Trophoblast cell (in vitro differentiated cells and primary cell): ENCODE measurements around the gene NPY4R2.
"Not testable (repeated sequence)": the region's sequence is repeated elsewhere in the genome, so short reads cannot be mapped to it uniquely, and the experiment has no call there.

Experiments used
- DNase-seq, 2 donors: peaks; one replicate each; pipeline ENCODE4 v3.0.0-alpha.2; 2016
- H2AFZ ChIP-seq: 2 replicates; pipeline ENCODE4 v1.6.1; 2013; ENCODE audit warnings: low read length, moderate library complexity, mild to moderate bottlenecking; ENCODE audit not compliant: insufficient read depth, poor library complexity
- H2AK5ac ChIP-seq: 2 replicates; pipeline ENCODE4 v1.6.1; 2013; ENCODE audit warnings: mild to moderate bottlenecking, low read length
- H2BK120ac ChIP-seq: 2 replicates; pipeline ENCODE4 v1.6.1; 2013; ENCODE audit warnings: low read length, mild to moderate bottlenecking, moderate library complexity; ENCODE audit not compliant: insufficient read depth, poor library complexity
- H2BK12ac ChIP-seq: 2 replicates; pipeline ENCODE4 v1.6.1; 2013; ENCODE audit warnings: mild to moderate bottlenecking, low read length, moderate library complexity
- H2BK5ac ChIP-seq: 2 replicates; pipeline ENCODE4 v1.6.1; 2013; ENCODE audit warnings: low read length, low read depth, moderate library complexity, mild to moderate bottlenecking; ENCODE audit not compliant: poor library complexity
- H3K14ac ChIP-seq: 2 replicates; pipeline ENCODE4 v1.6.1; 2013; ENCODE audit warnings: mild to moderate bottlenecking, low read length
- H3K18ac ChIP-seq: 2 replicates; pipeline ENCODE4 v1.6.1; 2013; ENCODE audit warnings: mild to moderate bottlenecking, low read length
- H3K23ac ChIP-seq: 2 replicates; pipeline ENCODE4 v1.6.1; 2013; ENCODE audit warnings: low read length
- H3K27ac ChIP-seq: 2 replicates; pipeline ENCODE4 v1.5.1; 2013; ENCODE audit warnings: low read depth, mild to moderate bottlenecking, inconsistent platforms, low read length, moderate library complexity
- H3K27me3 ChIP-seq: 2 replicates; pipeline ENCODE4 v1.6.1; 2013; ENCODE audit warnings: inconsistent platforms, mild to moderate bottlenecking, low read length, moderate library complexity; ENCODE audit not compliant: insufficient read depth
- H3K36me3 ChIP-seq, 2 experiments: 1 replicate in 1 of 2; 2 replicates in 1 of 2; pipeline ENCODE4 v1.6.1; 2013; ENCODE audit warnings: low read length in 2 of 2, mild to moderate bottlenecking in 2 of 2, moderate library complexity in 1 of 2; ENCODE audit not compliant: insufficient read depth in 2 of 2, control insufficient read depth in 1 of 2
- H3K4ac ChIP-seq: 2 replicates; pipeline ENCODE4 v1.6.1; 2013; ENCODE audit warnings: low read depth, mild to moderate bottlenecking, low read length, moderate library complexity
- H3K4me1 ChIP-seq, 2 experiments: 1 replicate in 1 of 2; 2 replicates in 1 of 2; pipeline ENCODE4 v1.6.1; 2013; ENCODE audit warnings: low read length in 2 of 2, mild to moderate bottlenecking in 2 of 2, moderate library complexity in 1 of 2; ENCODE audit not compliant: insufficient read depth in 2 of 2, control insufficient read depth in 1 of 2
- H3K4me2 ChIP-seq: 2 replicates; pipeline ENCODE4 v1.6.1; 2013; ENCODE audit warnings: inconsistent platforms, mild to moderate bottlenecking, low read length, moderate library complexity
- H3K4me3 ChIP-seq: 2 replicates; pipeline ENCODE4 v1.5.1; 2013; ENCODE audit warnings: mild to moderate bottlenecking, low read depth, low read length, inconsistent platforms
- H3K79me1 ChIP-seq: one replicate; pipeline ENCODE4 v1.6.1; 2013; ENCODE audit warnings: low read length
- H3K79me2 ChIP-seq: 2 replicates; pipeline ENCODE4 v1.6.1; 2013; ENCODE audit warnings: low read length, mild to moderate bottlenecking; ENCODE audit not compliant: control insufficient read depth, insufficient read depth, poor library complexity
- H3K9ac ChIP-seq: 2 replicates; pipeline ENCODE4 v1.6.1; 2013; ENCODE audit warnings: mild to moderate bottlenecking, low read length
- H3K9me3 ChIP-seq: 2 replicates; pipeline ENCODE4 v1.6.1; 2013; ENCODE audit warnings: low read depth, mild to moderate bottlenecking, control low read depth, inconsistent platforms, low read length; ENCODE audit not compliant: insufficient read depth
- H4K12ac ChIP-seq: 2 replicates; pipeline ENCODE4 v1.6.1; 2013; ENCODE audit warnings: low read depth, mild to moderate bottlenecking, low read length, moderate library complexity
- H4K8ac ChIP-seq: 2 replicates; pipeline ENCODE4 v1.6.1; 2013; ENCODE audit warnings: low read depth, mild to moderate bottlenecking, low read length, moderate library complexity
- H4K91ac ChIP-seq: one replicate; pipeline ENCODE4 v1.6.1; 2013; ENCODE audit warnings: low read depth, mild to moderate bottlenecking, low read length, moderate library complexity
- WGBS: extraction: QIAGEN DNeasy Blood & Tissue Kit; methylation state at CpG from one replicate; pipeline ENCODE4 v1.1.7; 2013; ENCODE audit warnings: missing lambda C conversion rate; ENCODE audit not compliant: insufficient read length, insufficient coverage; ENCODE audit errors: extremely low coverage; 5-methylcytosine and 5-hydroxymethylcytosine counted together

The NPY4R2 gene

DNA sequence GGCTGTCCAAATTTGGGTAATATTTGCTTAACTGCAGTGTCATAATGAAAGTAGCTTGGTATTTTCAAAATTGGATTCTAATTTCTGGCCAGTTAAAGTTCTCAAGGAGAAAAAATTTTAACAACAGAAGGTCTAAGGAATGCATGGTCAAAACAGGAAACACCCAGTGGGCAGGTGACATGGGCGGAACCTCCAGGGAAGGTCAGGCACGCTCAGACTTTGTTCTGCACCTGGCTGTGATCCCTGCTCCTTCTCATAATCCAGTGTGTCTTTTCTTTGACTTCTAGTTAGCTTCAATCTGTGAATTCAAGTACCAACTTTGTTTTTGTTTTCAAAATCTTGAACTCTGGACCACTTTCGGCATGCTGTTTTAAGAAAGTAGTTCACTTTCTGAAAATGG lies 34.2 kb upstream of the NPY4R2 start:
- H3K14ac ChIP-seq, H3K9me3 ChIP-seq, H3K4me3 ChIP-seq, H2AK5ac ChIP-seq, H3K18ac ChIP-seq, H3K4me1 ChIP-seq, H3K27ac ChIP-seq, H3K4ac ChIP-seq, H3K27me3 ChIP-seq, H3K23ac ChIP-seq, H3K4me2 ChIP-seq, H2BK5ac ChIP-seq, H3K9ac ChIP-seq, H2BK12ac ChIP-seq, H4K12ac ChIP-seq, H3K79me1 ChIP-seq, H2AFZ ChIP-seq, DNase-seq, H4K8ac ChIP-seq, H3K36me3 ChIP-seq, H2BK120ac ChIP-seq, H4K91ac ChIP-seq, H3K79me2 ChIP-seq: not testable (repeated sequence)
- no CpG with 5 or more reads among the region's 3 CpGs for WGBS

GRCh38 chr10:47884934-47885333 lies 33.5 kb upstream of the NPY4R2 start:
- not testable (repeated sequence) for H3K23ac ChIP-seq, H3K4me2 ChIP-seq, H4K91ac ChIP-seq, H3K79me1 ChIP-seq, H2BK5ac ChIP-seq, H3K18ac ChIP-seq, H3K9ac ChIP-seq, H4K12ac ChIP-seq, DNase-seq, H3K27ac ChIP-seq, H3K14ac ChIP-seq, H2AFZ ChIP-seq, H3K79me2 ChIP-seq, H2BK12ac ChIP-seq, H2BK120ac ChIP-seq, H3K36me3 ChIP-seq, H3K4ac ChIP-seq, H3K4me1 ChIP-seq, H2AK5ac ChIP-seq, H3K27me3 ChIP-seq, H3K9me3 ChIP-seq, H4K8ac ChIP-seq, H3K4me3 ChIP-seq
- no CpG with 5 or more reads among the region's 3 CpGs for WGBS

DNA sequence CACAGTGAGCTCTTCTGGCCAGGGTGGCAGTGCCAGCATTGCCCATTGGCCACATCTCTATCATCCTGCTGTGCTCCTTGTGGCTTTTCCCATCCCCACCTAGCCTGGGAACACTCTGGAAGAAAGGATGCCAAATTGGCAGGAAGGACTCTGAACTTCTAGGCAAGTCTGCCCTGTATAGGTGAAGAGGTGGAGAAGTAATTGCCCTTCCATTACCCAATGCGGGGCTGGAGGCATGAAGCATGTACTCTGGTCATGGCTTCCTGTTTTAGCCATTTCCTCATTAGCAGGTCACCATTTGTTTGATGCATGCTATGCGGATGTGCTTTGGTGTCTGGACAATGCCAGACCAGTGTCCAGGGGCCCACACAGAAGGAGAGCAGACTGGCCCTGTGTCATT lies 32.1 kb upstream of the NPY4R2 start:
- not testable (repeated sequence) for H3K27ac ChIP-seq, H3K4ac ChIP-seq, H3K79me2 ChIP-seq, H2BK5ac ChIP-seq, H4K91ac ChIP-seq, H3K79me1 ChIP-seq, H3K4me3 ChIP-seq, H3K9ac ChIP-seq, DNase-seq, H3K23ac ChIP-seq, H3K9me3 ChIP-seq, H2AK5ac ChIP-seq, H3K4me2 ChIP-seq, H3K27me3 ChIP-seq, H2BK12ac ChIP-seq, H3K18ac ChIP-seq, H3K4me1 ChIP-seq, H3K14ac ChIP-seq, H2BK120ac ChIP-seq, H2AFZ ChIP-seq, H4K12ac ChIP-seq, H3K36me3 ChIP-seq, H4K8ac ChIP-seq
- WGBS: no CpG with 5 or more reads among the region's 2 CpGs

GRCh38 chr10:47886827-47887226 lies 31.6 kb upstream of the NPY4R2 start:
- H2BK12ac ChIP-seq, H4K8ac ChIP-seq, H3K14ac ChIP-seq, H4K12ac ChIP-seq, H3K4me3 ChIP-seq, H3K4ac ChIP-seq, H4K91ac ChIP-seq, H3K9me3 ChIP-seq, H3K18ac ChIP-seq, DNase-seq, H3K27ac ChIP-seq, H2AK5ac ChIP-seq, H2BK120ac ChIP-seq, H3K4me2 ChIP-seq, H3K27me3 ChIP-seq, H3K79me1 ChIP-seq, H3K9ac ChIP-seq, H3K4me1 ChIP-seq, H3K79me2 ChIP-seq, H3K36me3 ChIP-seq, H2BK5ac ChIP-seq, H3K23ac ChIP-seq, H2AFZ ChIP-seq: not testable (repeated sequence)
- WGBS: no CpG with 5 or more reads among the region's 4 CpGs

GRCh38 chr10:47890737-47891136 lies 27.7 kb upstream of the NPY4R2 start:
- DNase-seq, H3K27me3 ChIP-seq, H3K18ac ChIP-seq, H3K9ac ChIP-seq, H3K79me2 ChIP-seq, H2AFZ ChIP-seq, H3K23ac ChIP-seq, H3K4me1 ChIP-seq, H4K91ac ChIP-seq, H3K36me3 ChIP-seq, H2AK5ac ChIP-seq, H3K9me3 ChIP-seq, H4K8ac ChIP-seq, H3K27ac ChIP-seq, H2BK5ac ChIP-seq, H3K14ac ChIP-seq, H4K12ac ChIP-seq, H3K79me1 ChIP-seq, H3K4ac ChIP-seq, H3K4me3 ChIP-seq, H2BK12ac ChIP-seq, H3K4me2 ChIP-seq, H2BK120ac ChIP-seq: not testable (repeated sequence)
